GM19372 (cell line): ENCODE results near the gene ERP29.
"Not testable (repeated sequence)": the region's sequence is repeated elsewhere in the genome, so short reads cannot be mapped to it uniquely, and the experiment has no call there.

ENCODE experiments used
- ATAC-seq: cut with Tn5 transposase; IDR thresholded peaks from one replicate; pipeline ENCODE4 v1.9.1; 2021; ENCODE audit warnings: mild to moderate bottlenecking, low read depth, moderate library complexity; ENCODE audit not compliant: unreplicated experiment

The ERP29 gene

GRCh38 chr12:112000820-112001219, 12.4 kb upstream of the ERP29 start:
- ATAC-seq: no peak

- no peak for ATAC-seq
These were observed 11.7 kb upstream of the ERP29 start for GRCh38 chr12:112001576-112001975.

GRCh38 chr12:112004041-112004440, 9.2 kb upstream of the ERP29 start:
- ATAC-seq: no peak

GRCh38 chr12:112005419-112006395, 7.5 kb upstream of the ERP29 start:
- ATAC-seq: no peak

- ATAC-seq: no peak
These were observed 5.3 kb upstream of the ERP29 start for GRCh38 chr12:112007945-112008344.

GRCh38 chr12:112008918-112009317, 4.3 kb upstream of the ERP29 start:
- no peak for ATAC-seq

- not testable (repeated sequence) for ATAC-seq
These were observed 3.6 kb upstream of the ERP29 start for GRCh38 chr12:112009596-112009995.

GRCh38 chr12:112010415-112011344, 2.5 kb upstream of the ERP29 start:
- ATAC-seq: no peak

GRCh38 chr12:112011685-112012084, 1.5 kb upstream of the ERP29 start:
- ATAC-seq: no peak

- no peak for ATAC-seq
These were observed 576 bp downstream of the ERP29 start for GRCh38 chr12:112013601-112014402.

- no peak for ATAC-seq
These were observed 2.7 kb downstream of the ERP29 start for GRCh38 chr12:112015938-112016337.

- no peak for ATAC-seq
These were observed 3.8 kb downstream of the ERP29 start for GRCh38 chr12:112017041-112017440.

- no peak for ATAC-seq
These were observed 5.5 kb downstream of the ERP29 start for GRCh38 chr12:112018571-112019237.

GRCh38 chr12:112020947-112021457, 7.8 kb downstream of the ERP29 start:
- no peak for ATAC-seq

- no peak for ATAC-seq
These were observed 9.2 kb downstream of the ERP29 start for GRCh38 chr12:112022241-112023016.

GRCh38 chr12:112023759-112024396, 10.7 kb downstream of the ERP29 start:
- ATAC-seq: no peak

- no peak for ATAC-seq
These were observed 12.7 kb downstream of the ERP29 start for GRCh38 chr12:112025808-112026375.

- no peak for ATAC-seq
These were observed 16.1 kb downstream of the ERP29 start for GRCh38 chr12:112029301-112029700.
